ENCODE data around the gene SPPL3. TPM values are rescaled to one million over a fixed set of nuclear protein-coding genes. Genes with fewer than 3 reads are reported as not detected.

The SPPL3 gene
- total RNA-seq, 1 donor from 2014 or later, result 67.6 TPM

- Mint-ChIP-seq H3K27me3 (no peaks in the 10 kb centered on the region), H3K36me3 (peaks cover 19% of the 10 kb centered on the region), H3K9me3 (no peaks in the 10 kb centered on the region), H3K4me3 (no peak overlapping the region), H3K4me1 (ENCODE audit: unreplicated experiment) (no peaks in the 10 kb centered on the region), H3K27ac (no peak overlapping the region)
- no peak for TF ChIP-seq CTCF (conservative IDR thresholded peaks at IDR 0.05)
- DNase-seq (ENCODE audit: extremely low spot score, unreplicated experiment), result no peak
These were observed 119.4 kb downstream of the SPPL3 start for GRCh38 chr12:120784804-120785203.

GRCh38 chr12:120783197-120783596 lies 121.0 kb downstream of the SPPL3 start:
- Mint-ChIP-seq H3K27ac (no peak overlapping the region), H3K4me1 (ENCODE audit: unreplicated experiment) (no peaks in the 10 kb centered on the region), H3K27me3 (no peaks in the 10 kb centered on the region), H3K9me3 (no peaks in the 10 kb centered on the region), H3K4me3 (no peak overlapping the region), H3K36me3 (peaks cover 12% of the 10 kb centered on the region)
- TF ChIP-seq CTCF (conservative IDR thresholded peaks at IDR 0.05), result no peak
- DNase-seq (ENCODE audit: extremely low spot score, unreplicated experiment), result no peak

DNA sequence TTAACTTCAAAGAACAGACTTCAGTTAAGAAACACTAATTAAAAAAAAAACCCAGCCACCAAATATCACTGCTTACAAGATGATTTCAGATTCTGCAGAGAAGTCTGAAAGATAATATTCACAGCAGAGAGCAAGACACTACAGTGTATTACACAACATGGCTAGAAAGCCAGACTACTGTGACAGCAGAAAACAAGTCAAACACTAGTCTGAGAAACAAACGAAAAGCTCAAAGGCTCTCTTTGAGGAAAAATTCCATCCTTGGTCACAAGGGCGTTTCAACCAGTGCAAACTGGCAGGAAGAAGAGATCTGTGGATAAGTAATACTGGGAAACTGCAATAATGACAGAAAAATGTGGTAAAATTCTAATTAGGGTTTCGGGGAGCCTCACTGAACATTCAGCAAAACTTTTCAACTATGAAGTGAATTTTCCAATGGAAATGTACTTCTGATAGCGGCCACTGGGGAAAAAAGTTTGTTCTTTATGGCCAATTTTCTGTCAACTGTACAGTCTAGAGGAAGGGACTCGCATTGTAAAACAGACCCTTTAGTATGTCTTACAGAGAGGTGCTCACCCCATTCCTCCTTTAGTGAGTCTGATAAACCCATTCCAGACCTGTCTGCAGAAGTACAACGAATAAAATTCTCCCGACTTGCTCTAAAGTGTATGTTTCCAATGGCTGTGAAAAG lies 128.2 kb downstream of the SPPL3 start:
- H3K27ac Mint-ChIP-seq, result no peak overlapping the region

GRCh38 chr12:120774169-120774916 lies 129.8 kb downstream of the SPPL3 start:
- Mint-ChIP-seq H3K27me3 (no peaks in the 10 kb centered on the region), H3K4me3 (peak overlapping the region; percentile 3), H3K36me3 (peaks cover 16% of the 10 kb centered on the region), H3K4me1 (ENCODE audit: unreplicated experiment) (peaks cover 22% of the 10 kb centered on the region), H3K27ac (peak overlapping the region; percentile 72), H3K9me3 (no peaks in the 10 kb centered on the region)
- no peak for TF ChIP-seq CTCF (conservative IDR thresholded peaks at IDR 0.05)
- DNase-seq (ENCODE audit: extremely low spot score, unreplicated experiment), result no peak

More for the DNA sequence above, 128.2 kb downstream of the SPPL3 start:
- H3K36me3 Mint-ChIP-seq, result peaks cover 11% of the 10 kb centered on the region
- H3K4me3 Mint-ChIP-seq, result no peak overlapping the region
- no peaks in the 10 kb centered on the region for H3K27me3 Mint-ChIP-seq
- TF ChIP-seq CTCF (conservative IDR thresholded peaks at IDR 0.05), result peak; percentile 69
- peaks cover 14% of the 10 kb centered on the region for H3K4me1 Mint-ChIP-seq (ENCODE audit: unreplicated experiment)
- no peaks in the 10 kb centered on the region for H3K9me3 Mint-ChIP-seq
- no peak for DNase-seq (ENCODE audit: extremely low spot score, unreplicated experiment)

DNA sequence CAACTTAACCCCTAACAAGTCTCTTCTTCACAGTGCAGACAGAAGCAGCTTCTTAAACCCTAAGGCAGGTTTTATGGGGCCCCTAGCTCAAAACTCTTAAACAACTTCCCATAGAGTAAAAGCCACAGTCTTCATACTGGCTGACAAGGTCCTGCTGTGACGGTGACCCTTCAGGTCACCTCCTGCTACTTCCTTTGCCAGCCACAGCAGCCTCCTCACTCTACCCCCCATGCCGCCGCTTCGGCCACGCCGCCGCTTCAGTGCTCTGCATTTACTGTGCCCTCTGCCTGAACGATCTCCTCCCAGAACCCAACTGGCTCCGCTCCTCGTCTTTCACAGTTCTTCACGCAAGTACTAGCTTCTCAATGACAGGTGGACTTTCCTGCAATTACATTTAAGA lies 133.1 kb downstream of the SPPL3 start:
- H3K27ac Mint-ChIP-seq, result peak overlapping the region; percentile 22
- peaks cover 36% of the 10 kb centered on the region for H3K36me3 Mint-ChIP-seq
- no peaks in the 10 kb centered on the region for H3K9me3 Mint-ChIP-seq
- peak overlapping the region; percentile 30 for H3K4me3 Mint-ChIP-seq
- H3K4me1 Mint-ChIP-seq (ENCODE audit: unreplicated experiment), result peaks cover 37% of the 10 kb centered on the region
- DNase-seq (ENCODE audit: extremely low spot score, unreplicated experiment), result no peak
- H3K27me3 Mint-ChIP-seq, result no peaks in the 10 kb centered on the region
- TF ChIP-seq CTCF (conservative IDR thresholded peaks at IDR 0.05), result no peak
